PC-9 (cell line): ENCODE results near the gene PGBD5. TPM values are rescaled to one million over a fixed set of nuclear protein-coding genes. Genes with fewer than 3 reads are reported as not detected.

Experiments
- BruUV-seq: library from RNA; stranded (reverse); fragments of 400-500 nt; replicated peaks from 2 replicates; lab custom pipeline; 2021; lab: Mats Ljungman, UMichigan
- CTCF ChIA-PET: fragments of 300-600 bp; sonication (Branson Sonifier 250); formaldehyde crosslinking; loops from one replicate; lab custom pipeline; 2022; ENCODE audit warnings: antibody characterized with exemption; lab: Charles Lee
- POLR2A ChIA-PET: fragments of 300-600 bp; sonication (Branson Sonifier 250); formaldehyde crosslinking; loops from one replicate; lab custom pipeline; 2022; ENCODE audit warnings: antibody characterized with exemption; ENCODE audit not compliant: unreplicated experiment; lab: Charles Lee
- DNase-seq, 2 experiments: peaks; one replicate each; pipeline versions ENCODE4 v3.0.0 to v3.0.0-alpha.2; 2015 to 2022; ENCODE audit warnings: mixed read lengths in 1 of 2
- H2AFZ ChIP-seq: fragments of 200-600 bp; sonication (generic); 2 replicates; pipeline ENCODE4 v1.8.1; 2017; ENCODE audit warnings: antibody characterized with exemption
- H3F3A ChIP-seq: fragments of 200-600 bp; sonication (generic); 2 replicates; pipeline ENCODE4 v1.8.1; 2017; ENCODE audit warnings: antibody characterized with exemption, mild to moderate bottlenecking, low read depth; ENCODE audit not compliant: insufficient read depth
- H3K27ac ChIP-seq: fragments of 200-600 bp; sonication (generic); 2 replicates; pipeline ENCODE4 v1.6.1; 2016; ENCODE audit warnings: mixed run types
- H3K27me3 ChIP-seq: fragments of 200-600 bp; sonication (generic); 2 replicates; pipeline ENCODE4 v1.6.1; 2016; ENCODE audit warnings: low read depth, mixed run types; ENCODE audit not compliant: insufficient read depth
- H3K36me3 ChIP-seq: fragments of 200-600 bp; sonication (generic); 2 replicates; pipeline ENCODE4 v1.6.1; 2016; ENCODE audit warnings: low read depth, mixed run types
- H3K4me1 ChIP-seq: fragments of 200-600 bp; sonication (generic); replicated peaks from 2 replicates; pipeline ENCODE4 v1.6.1; 2016; ENCODE audit warnings: mixed run types; ENCODE audit not compliant: insufficient read depth
- H3K4me2 ChIP-seq: fragments of 200-600 bp; sonication (generic); 2 replicates; pipeline ENCODE4 v1.6.1; 2017; ENCODE audit warnings: mixed run types
- H3K4me3 ChIP-seq: fragments of 200-600 bp; sonication (generic); 2 replicates; pipeline ENCODE4 v1.6.1; 2016; ENCODE audit warnings: mixed run types
- H3K79me2 ChIP-seq: fragments of 200-600 bp; sonication (generic); 2 replicates; pipeline ENCODE4 v1.6.1; 2017; ENCODE audit warnings: low read depth, mixed run types
- H3K9me2 ChIP-seq: fragments of 200-600 bp; sonication (generic); 2 replicates; pipeline ENCODE4 v1.8.1; 2017; ENCODE audit warnings: mild to moderate bottlenecking; ENCODE audit not compliant: insufficient read depth
- H3K9me3 ChIP-seq: fragments of 200-600 bp; sonication (generic); 2 replicates; pipeline ENCODE4 v1.8.1; 2016; ENCODE audit warnings: low read depth; ENCODE audit not compliant: insufficient read depth
- H4K20me1 ChIP-seq: fragments of 200-600 bp; sonication (generic); 2 replicates; pipeline ENCODE4 v1.8.1; 2017; ENCODE audit not compliant: insufficient read depth
- CTCF ChIP-seq: fragments of 200-600 bp; sonication (generic); conservative IDR thresholded peaks from 2 replicates; pipeline ENCODE4 v1.6.1; 2017; ENCODE audit warnings: mixed run types, antibody characterized with exemption, mild to moderate bottlenecking, moderate library complexity
- EZH2 ChIP-seq: fragments of 200-600 bp; sonication (generic); IDR thresholded peaks from 2 replicates; pipeline ENCODE4 v1.8.0; 2017; ENCODE audit warnings: antibody characterized with exemption, low read depth
- intact Hi-C: fragments of 100-400 bp; cut with micrococcal nuclease; formaldehyde crosslinking; loops from one replicate; pipeline ENCODE4 v1.10.0; 2022; ENCODE audit not compliant: unreplicated experiment
- total RNA-seq: library from RNA; stranded (reverse); gene quantifications from 2 replicates; pipeline ENCODE4 v1.2.3, GENCODE V29; 2021

Gene PGBD5
- total RNA-seq, 1 experiment from 2014 or later: not detected

GRCh38 chr1:230368871-230369270 is 57.3 kb downstream of the PGBD5 start:
- Histone ChIP-seq H3K9me2 (no peaks in the 10 kb centered on the region), H3K4me3 (no peak overlapping the region), H3K9me3 (no peaks in the 10 kb centered on the region), H3K4me2 (no peak overlapping the region), H4K20me1 (no peaks in the 10 kb centered on the region), H3K27ac (no peak overlapping the region), H3K79me2 (no peaks in the 10 kb centered on the region), H3K36me3 (no peaks in the 10 kb centered on the region), H3K27me3 (peaks cover 85% of the 10 kb centered on the region), H2AFZ (no peak overlapping the region), H3F3A (no peaks in the 10 kb centered on the region), H3K4me1 (no peaks in the 10 kb centered on the region)
- POLR2A ChIA-PET: no interaction called here
- intact Hi-C loops: no loop called here
- no peak for TF ChIP-seq EZH2
- TF ChIP-seq CTCF: no peak
- CTCF ChIA-PET: no interaction called here
- DNase-seq: no peak
- BruUV-seq: no TSS peak

- Histone ChIP-seq H3K27ac (no peak overlapping the region), H3K9me2 (no peaks in the 10 kb centered on the region), H4K20me1 (no peaks in the 10 kb centered on the region), H3F3A (no peaks in the 10 kb centered on the region), H3K79me2 (no peaks in the 10 kb centered on the region), H3K4me2 (no peak overlapping the region), H3K9me3 (no peaks in the 10 kb centered on the region), H3K4me1 (no peaks in the 10 kb centered on the region), H3K36me3 (no peaks in the 10 kb centered on the region), H2AFZ (no peak overlapping the region), H3K4me3 (no peak overlapping the region), H3K27me3 (peaks cover 81% of the 10 kb centered on the region)
- ChIA-PET POLR2A (no interaction called here), CTCF (no interaction called here)
- intact Hi-C loops: no loop called here
- TF ChIP-seq CTCF: no peak
- no peak for TF ChIP-seq EZH2
- no TSS peak for BruUV-seq
- DNase-seq: no peak
These were observed 57.8 kb downstream of the PGBD5 start for GRCh38 chr1:230368363-230368762.

- TF ChIP-seq EZH2 (no peak), CTCF (no peak)
- H3K9me2 ChIP-seq: no peaks in the 10 kb centered on the region
- BruUV-seq: no TSS peak
These were observed 59.6 kb downstream of the PGBD5 start for GRCh38 chr1:230366504-230366915.

More at GRCh38 chr1:230366504-230366915, 59.6 kb downstream of the PGBD5 start:
- H3K9me3 ChIP-seq: no peaks in the 10 kb centered on the region
- no peaks in the 10 kb centered on the region for H3K36me3 ChIP-seq
- H3K4me3 ChIP-seq: no peak overlapping the region
- H4K20me1 ChIP-seq: no peaks in the 10 kb centered on the region
- ChIA-PET POLR2A (no interaction called here), CTCF (no interaction called here)
- intact Hi-C loops: no loop called here
- no peak overlapping the region for H3K4me2 ChIP-seq
- no peak overlapping the region for H3K27ac ChIP-seq
- no peaks in the 10 kb centered on the region for H3K79me2 ChIP-seq
- no peaks in the 10 kb centered on the region for H3K4me1 ChIP-seq
- H3K27me3 ChIP-seq: peaks cover 64% of the 10 kb centered on the region
- no peak overlapping the region for H2AFZ ChIP-seq
- DNase-seq: no peak
- no peaks in the 10 kb centered on the region for H3F3A ChIP-seq
